Stimulated activated CD8-positive, alpha-beta memory T cell treated with anti-CD3 and anti-CD28 coated beads, Interleukin-15, amount 100 ng/mL, for 1 hour (primary cell): ENCODE data around the gene KLF6.

Source experiments
- DNase-seq: peaks from one replicate; pipeline ENCODE4 v3.0.0-alpha.2; 2020; ENCODE audit warnings: low read depth

Gene KLF6

GRCh38 chr10:3784510-3785250 lies at the start of gene KLF6:
Gene KLF6, minus strand, starts transcription at chr10:3785209. Its CDS starts 195 bp downstream, at chr10:3785014.
- no peak for DNase-seq

DNA sequence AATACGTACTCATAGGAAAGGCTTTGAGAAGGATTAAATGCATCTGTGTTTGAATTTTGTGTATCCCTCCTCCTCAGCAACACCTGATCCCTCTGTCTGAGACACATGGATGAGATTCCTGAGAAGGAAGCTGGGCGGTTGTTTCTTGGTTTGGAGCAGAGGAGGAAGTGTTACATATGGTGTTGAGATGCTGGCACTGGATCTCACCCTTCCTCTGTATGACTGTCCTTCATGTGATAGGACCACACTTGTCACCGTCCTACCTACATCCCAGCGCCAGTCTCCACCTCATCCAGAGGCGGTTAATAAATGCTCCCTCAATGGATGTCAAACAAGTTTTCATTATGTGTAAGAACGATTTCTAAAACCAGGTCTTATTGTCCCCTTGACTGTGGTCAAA lies 49.4 kb upstream of the KLF6 start:
- no peak for DNase-seq

DNA sequence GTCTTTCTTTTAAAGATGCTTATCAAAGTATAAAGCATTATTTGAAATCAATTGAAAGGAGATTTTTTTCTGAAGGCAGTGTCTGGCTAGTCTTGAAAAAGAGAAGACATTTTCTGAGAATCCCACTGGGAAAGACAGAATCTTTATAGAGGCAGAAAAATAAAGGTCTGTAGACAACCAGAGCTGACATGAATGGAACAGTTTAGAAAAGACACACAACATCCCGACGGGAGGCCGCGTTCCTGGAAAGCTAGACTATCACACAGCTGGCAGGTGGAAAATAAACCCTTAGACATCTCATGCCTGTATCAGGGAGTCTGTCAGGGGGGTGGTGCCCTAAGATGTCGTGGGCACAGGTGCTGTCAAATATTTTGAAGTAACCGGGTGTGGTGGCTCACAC lies 48.0 kb upstream of the KLF6 start:
- no peak for DNase-seq

- DNase-seq: no peak
Measured at GRCh38 chr10:3832022-3832786, 47.2 kb upstream of the KLF6 start.

- DNase-seq: no peak
Measured at GRCh38 chr10:3831608-3832007, 46.6 kb upstream of the KLF6 start.

DNA sequence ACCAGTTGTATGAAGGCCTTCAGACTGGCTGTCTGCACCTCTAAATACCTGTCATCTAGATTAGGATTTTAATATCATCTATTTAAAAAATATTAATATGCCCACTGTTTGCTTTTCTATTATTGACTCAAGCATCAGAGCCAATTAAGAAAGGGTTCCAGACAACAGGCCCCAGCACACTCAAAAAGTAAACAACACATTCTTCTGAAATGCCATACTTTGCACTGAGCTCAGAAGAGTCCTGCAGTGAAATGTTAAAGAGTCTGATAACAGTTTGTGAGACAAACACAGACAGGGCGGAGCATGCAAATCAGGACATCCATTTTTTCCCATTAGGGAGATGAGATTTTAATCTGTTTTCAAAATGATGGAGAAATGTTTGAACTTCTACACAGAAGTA lies 45.9 kb upstream of the KLF6 start:
- no peak for DNase-seq

DNA sequence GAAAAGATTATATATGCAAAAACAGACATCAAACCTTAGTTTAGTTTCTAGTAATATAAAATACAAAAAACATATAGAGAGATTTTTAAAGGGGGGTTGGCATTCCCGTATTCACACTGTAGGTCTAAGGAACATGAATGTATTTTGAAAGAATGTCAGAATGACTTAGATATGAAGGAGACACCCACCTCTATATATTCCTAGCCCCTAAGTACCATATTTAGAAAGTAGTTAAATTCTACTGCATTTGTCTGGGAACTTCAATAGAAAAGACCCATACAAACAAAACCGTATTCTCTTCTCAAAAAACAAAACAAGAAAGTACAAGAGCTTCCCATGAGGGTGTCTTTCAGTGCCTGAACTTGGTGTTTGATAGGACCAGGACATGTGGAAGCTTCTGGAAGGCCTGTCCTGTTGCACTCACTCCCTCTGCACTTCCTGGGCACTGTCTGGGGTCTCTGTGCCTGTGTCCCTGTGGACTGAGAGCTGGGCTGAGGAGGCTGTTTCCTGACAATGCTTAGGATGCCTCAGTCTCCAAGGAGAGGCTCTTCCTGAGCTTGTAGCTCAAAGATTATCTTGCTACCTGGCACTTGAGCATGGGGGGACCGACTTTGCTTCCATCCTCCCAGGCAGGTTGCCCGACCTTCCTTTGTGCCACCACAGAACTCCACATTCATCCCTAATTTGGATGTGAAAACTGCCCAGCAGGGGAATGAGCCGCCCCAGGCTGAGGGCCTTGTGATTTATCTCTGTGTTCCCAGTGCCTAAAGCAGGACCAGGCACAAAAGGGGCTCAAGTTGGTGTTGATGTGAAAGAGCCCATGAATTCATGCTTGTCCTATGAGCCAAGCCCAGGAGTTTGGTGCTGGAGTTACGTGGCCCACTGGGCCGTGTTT lies 44.4 kb upstream of the KLF6 start:
- DNase-seq: no peak

DNA sequence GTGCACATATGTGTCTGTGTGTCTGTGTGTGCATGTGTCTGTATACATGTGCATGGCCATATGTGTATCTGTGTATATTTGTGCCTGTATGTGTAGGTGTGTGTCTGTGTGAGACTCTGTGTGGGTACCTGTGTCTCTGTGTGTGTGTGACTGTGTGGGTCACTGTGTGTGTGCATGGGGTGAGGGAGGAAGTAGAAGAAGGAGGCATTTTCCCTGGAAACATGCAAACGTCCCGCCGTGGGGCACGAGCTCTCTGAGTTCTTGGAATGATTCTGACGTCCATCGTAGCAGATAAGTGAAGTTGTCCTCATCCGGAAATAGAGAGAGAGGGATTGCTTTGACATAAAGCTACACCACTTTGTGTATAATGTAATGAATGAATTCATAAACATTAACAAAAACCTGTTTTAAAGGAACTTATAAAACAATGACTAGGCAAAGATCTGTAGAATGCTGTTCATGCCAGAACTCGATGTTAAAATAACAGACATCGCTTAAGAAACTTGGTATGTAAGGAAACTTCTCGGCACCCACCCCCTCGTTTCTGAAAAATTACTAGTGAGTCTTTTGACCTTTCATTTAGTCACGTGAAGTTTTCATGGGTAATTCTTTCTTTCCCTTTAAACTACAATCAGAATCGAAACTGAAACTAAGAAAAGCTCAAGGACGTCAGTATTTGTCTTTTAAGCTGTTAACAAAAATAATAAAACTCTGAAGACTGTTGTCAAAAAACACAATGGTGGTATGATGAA lies 43.6 kb upstream of the KLF6 start:
- DNase-seq: no peak

DNA sequence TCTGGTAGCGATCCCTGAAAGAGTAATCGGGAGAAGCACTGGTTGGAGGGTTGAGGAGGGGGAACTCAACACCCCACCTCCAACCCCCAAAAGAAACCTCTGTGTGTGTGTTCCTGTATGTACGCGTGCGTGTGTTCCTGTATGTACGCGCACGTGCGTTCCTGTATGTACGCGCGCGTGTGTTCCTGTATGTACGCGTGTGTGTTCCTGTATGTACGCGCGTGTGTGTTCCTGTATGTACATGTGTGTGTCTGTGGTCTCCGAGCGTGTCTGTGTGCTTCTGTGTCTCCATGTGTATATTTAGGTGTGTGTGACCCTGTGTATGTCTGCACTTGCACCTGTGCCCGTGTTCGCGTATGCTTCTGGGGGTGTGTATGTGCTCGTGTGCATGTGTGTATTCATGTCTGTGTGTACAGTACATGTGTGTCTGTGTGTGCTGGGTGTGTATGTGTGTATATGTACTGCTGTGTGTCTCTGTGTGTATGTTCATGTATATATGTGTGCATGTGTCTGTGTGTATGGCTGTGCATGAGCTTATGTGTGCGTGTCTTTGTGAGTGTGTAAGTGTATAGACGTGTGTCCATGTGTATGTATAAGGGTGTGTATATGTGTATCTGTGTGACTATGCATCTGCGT lies 42.9 kb upstream of the KLF6 start:
- DNase-seq: no peak

DNA sequence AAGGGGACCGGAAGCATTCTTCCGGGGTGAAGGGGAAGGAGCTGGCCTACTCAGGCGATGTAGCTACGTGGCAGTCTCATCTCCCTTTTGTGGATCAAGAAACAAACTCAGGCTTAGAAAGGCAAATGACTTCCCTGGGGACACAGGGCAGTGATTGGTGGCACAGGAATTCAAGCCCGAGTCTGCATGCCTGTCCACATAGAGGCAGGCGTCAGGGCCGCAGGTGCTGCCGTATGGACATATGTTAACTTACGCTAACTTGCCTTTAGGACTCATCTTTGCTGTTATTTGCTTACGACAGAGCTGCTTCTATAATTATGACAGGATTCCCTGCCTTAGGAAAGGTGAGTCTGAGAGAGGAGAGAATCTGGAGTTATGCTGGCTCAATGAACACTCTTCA lies 42.3 kb upstream of the KLF6 start:
- DNase-seq: no peak

DNA sequence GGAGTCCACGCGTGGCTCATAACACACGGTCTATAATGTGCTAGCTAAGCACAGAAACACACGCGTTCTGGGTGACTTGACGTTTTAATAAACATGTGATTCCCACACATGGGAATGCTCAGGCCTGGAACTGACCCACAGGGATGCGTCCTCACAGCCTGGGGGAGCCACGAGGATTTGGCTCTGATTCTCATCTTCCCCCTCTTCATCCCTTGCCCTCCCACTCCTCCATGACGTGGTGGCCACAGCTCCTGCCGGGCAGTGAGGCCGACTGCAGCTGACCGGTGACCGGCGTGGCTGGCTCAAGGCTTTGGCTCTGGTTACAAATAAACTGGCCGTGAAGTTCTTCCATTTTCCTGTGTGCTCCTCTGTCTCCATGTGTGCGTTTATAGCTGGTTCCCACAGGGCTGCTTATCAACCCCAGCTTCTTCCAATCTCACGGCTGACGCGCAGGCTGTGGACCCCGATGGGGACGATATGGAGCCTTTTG lies 40.9 kb upstream of the KLF6 start:
- DNase-seq: no peak

- DNase-seq: no peak
Measured at GRCh38 chr10:3825244-3825643, 40.2 kb upstream of the KLF6 start.

DNA sequence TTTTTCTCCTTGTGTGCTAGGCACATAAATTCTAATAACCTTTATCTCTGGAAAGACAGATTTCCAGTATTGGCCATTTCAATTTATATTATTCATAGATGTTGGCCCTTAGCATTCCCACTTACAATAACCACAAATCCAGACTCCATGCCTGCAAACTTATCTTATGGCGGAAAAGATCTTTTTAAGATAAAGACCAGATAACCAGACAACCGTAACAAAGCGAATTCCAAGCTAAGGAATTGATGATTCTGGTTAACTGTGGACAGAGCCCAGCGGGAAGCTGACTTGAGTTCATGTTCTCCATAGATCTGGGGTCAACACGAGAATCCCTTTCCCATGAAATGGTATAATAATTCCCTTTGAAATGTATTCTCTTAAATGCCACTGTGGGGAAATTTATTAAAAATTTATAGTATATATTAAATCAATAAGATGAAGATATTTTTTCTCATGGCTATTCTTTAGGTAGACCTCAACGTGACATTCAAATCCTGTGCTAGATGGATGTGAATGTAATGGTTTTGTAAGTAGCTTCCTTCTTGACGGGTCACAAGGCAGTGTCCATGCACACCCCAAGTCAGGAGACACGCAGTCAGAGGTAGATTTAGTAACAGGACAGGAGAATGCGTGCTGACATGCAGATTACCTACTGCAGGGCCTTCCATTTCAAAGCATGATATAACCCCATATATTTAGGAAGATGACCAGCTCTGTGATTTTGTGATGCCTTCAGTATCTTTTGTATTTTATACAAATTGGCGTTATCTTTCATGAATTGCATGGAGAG lies 37.7 kb upstream of the KLF6 start:
- no peak for DNase-seq

GRCh38 chr10:3820255-3820654 lies 35.2 kb upstream of the KLF6 start:
- DNase-seq: no peak

DNA sequence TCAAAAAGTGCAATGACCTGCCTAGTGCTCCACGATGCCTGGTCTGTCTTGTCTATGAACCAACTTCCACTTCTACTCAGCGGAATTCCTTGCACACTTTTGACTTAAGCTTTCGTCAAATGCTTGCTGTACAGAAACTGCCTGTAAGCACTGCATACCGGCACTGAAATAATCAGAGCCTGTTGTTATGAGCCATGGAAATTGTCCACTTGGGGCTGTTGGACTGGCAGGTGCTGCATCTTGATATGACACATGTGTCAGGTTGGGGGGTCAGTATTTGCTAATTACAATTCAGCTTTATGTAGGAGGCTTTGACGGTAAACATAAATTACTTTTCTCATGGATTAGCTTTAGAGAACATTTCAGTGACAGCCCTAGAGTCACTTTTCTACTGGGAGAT lies 32.0 kb upstream of the KLF6 start:
- no peak for DNase-seq

GRCh38 chr10:3814838-3815220 lies 29.8 kb upstream of the KLF6 start:
- DNase-seq: no peak

DNA sequence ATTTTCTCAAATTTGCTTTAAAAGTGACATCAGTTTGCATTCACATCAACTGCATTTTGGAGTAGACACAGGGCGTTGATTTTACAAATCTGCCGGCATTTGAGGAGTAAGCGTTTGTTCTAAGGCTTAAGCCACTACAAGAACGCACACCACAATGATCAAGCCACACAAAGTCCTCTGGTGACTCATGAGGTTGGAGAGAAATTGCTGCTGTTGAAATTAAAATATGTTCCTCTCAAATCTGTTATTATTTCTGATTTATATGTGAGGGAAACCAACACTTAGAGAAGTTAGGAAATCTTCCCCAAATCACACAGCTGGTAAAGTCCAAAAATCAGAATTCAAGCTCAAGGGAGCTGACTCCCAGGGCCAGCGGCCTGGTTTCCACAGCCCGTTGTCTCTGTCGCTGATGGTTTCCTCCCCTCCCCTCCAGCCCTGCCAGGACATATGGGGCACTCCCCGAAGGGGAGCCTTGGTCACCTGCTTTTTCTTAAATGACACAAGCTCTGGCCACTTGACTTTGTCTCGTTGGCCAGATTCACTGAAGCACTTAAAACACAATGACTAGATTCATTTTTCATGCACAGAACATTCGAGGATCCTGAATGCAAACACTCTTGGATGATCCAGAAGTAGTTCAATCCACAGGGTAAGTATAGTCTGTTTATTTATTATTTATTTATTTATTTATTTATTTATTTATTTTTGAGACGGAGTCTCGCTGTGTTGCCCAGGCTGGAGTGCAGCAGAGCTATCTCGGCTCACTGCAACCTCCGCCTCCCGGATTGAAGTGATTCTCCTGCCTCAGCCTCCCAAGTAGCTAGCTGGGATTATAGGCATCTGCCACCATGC lies 29.2 kb upstream of the KLF6 start:
- no peak for DNase-seq

DNA sequence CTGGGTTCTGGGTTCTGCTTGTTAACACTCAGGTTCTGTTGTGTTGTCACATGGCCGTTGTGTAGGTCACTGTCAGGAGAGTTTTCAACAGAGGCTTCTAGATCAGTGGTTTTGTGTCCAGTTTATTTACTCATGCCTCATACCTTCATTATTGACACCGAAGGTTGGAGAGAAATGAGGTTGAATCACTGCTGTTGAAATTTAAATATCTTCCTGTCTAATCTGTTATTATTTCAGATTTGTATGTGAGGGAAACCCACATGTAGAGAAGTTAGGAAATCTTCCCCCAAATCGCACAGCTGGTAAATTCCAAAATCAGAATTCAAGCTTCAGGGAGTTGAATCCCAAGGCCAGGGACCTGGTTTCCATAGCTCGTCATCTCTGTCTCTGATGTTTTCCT lies 28.3 kb upstream of the KLF6 start:
- DNase-seq: no peak

GRCh38 chr10:3812141-3812540 lies 27.1 kb upstream of the KLF6 start:
- no peak for DNase-seq
